ENCODE measurements around the gene TM4SF5. TPM values are rescaled to one million over a fixed set of nuclear protein-coding genes. Genes with fewer than 3 reads are reported as not detected.

TM4SF5 gene
- total and polyA plus RNA-seq, 10 of the 15 experiments (the other 5 are each of a cell fraction or from before 2014, with no cell fraction given) = 0.40 TPM; not detected in 9

DNA sequence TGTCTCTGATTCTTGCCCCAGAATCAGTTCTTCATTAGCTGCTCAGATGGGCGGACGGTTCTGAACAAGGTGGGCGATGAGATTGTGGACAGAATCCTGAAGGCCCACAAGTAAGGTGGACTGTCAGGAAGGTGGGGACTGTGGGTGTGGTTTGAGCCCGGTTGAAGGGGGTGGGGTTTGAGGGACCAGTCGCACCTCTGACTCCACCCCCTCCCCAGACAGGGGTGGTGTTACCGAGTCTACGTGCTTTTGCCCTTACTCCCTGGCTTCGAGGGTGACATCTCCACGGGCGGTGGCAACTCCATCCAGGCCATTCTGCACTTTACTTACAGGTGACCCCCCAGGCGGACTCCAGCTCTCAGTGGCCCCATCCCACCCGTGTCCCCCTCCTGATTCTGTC lies 46.6 kb downstream of the TM4SF5 start:
- CTCF ChIA-PET = no interaction called here
- FAIRE-seq = no peak
- no TSS peak for BruUV-seq (replicated peaks)

GRCh38 chr17:4822835-4823234 lies 51.1 kb downstream of the TM4SF5 start:
- no peak overlapping the region for H3K4me3 ChIP-seq
- H3K27ac ChIP-seq (ENCODE audit: control insufficient read depth, insufficient read depth) = no peak overlapping the region
- SMC1A ChIA-PET (ENCODE audit: uncharacterized antibody, unreplicated experiment) = no interaction called here
- WGBS (ENCODE audit: insufficient coverage, insufficient replicate concordance, low lambda C conversion rate, missing lambda C conversion rate) = 45% methylated on average over 3 of the region's 3 CpGs
- no peak for DNase-seq (ENCODE audit: low read depth, low spot score)
- H3K4me2 ChIP-seq (ENCODE audit: control insufficient read depth, insufficient read depth) = no peak overlapping the region
- H4K20me1 ChIP-seq (ENCODE audit: control insufficient read depth, insufficient read depth) = no peaks in the 10 kb centered on the region
- in situ Hi-C loops (cut with MboI) = no loop called here
- no peaks in the 10 kb centered on the region for H3K4me1 ChIP-seq (ENCODE audit: control insufficient read depth, insufficient read depth, low read length)
- BruUV-seq (replicated peaks) = no TSS peak
- RAD21 ChIA-PET (ENCODE audit: unreplicated experiment) = no interaction called here
- no peak overlapping the region for H2AFZ ChIP-seq (ENCODE audit: control insufficient read depth, low read depth, low read length)
- FAIRE-seq = no peak
- CTCF ChIA-PET = interaction anchor here (1.3 kb wide), 1 partner anchor 59 kb away, joined by 4 read pairs; no protein-coding TSS in a partner anchor
- POLR2A ChIA-PET = no interaction called here
- H3K36me3 ChIP-seq (ENCODE audit: control insufficient read depth in 2 of 2, insufficient read depth in 2 of 2, low read length in 1 of 2) = no peaks in the 10 kb centered on the region
- no peaks in the 10 kb centered on the region for H3K79me2 ChIP-seq (ENCODE audit: control insufficient read depth, insufficient read depth, low read length)
- no peaks in the 10 kb centered on the region for H3K9me3 ChIP-seq (replicated peaks; ENCODE audit: control insufficient read depth, insufficient read depth, low read length)
- no peaks in the 10 kb centered on the region for H3K27me3 ChIP-seq (replicated peaks in 1 of 2; ENCODE audit: control insufficient read depth in 2 of 2, insufficient read depth in 2 of 2, low read length in 1 of 2)
- H3K9ac ChIP-seq (ENCODE audit: control insufficient read depth, insufficient read depth, low read length) = no peak overlapping the region
- intact Hi-C loops (cut with micrococcal nuclease; ENCODE audit: unreplicated experiment) = no loop called here
- no peak for ATAC-seq
- no peak for TF ChIP-seq CUX1 (IDR thresholded peaks at IDR 0.05; ENCODE audit: insufficient replicate concordance, low read depth, low read length)
- no peak for TF ChIP-seq CBX5 (IDR thresholded peaks at IDR 0.05; ENCODE audit: low read depth)
- TF ChIP-seq, protein P1, sequence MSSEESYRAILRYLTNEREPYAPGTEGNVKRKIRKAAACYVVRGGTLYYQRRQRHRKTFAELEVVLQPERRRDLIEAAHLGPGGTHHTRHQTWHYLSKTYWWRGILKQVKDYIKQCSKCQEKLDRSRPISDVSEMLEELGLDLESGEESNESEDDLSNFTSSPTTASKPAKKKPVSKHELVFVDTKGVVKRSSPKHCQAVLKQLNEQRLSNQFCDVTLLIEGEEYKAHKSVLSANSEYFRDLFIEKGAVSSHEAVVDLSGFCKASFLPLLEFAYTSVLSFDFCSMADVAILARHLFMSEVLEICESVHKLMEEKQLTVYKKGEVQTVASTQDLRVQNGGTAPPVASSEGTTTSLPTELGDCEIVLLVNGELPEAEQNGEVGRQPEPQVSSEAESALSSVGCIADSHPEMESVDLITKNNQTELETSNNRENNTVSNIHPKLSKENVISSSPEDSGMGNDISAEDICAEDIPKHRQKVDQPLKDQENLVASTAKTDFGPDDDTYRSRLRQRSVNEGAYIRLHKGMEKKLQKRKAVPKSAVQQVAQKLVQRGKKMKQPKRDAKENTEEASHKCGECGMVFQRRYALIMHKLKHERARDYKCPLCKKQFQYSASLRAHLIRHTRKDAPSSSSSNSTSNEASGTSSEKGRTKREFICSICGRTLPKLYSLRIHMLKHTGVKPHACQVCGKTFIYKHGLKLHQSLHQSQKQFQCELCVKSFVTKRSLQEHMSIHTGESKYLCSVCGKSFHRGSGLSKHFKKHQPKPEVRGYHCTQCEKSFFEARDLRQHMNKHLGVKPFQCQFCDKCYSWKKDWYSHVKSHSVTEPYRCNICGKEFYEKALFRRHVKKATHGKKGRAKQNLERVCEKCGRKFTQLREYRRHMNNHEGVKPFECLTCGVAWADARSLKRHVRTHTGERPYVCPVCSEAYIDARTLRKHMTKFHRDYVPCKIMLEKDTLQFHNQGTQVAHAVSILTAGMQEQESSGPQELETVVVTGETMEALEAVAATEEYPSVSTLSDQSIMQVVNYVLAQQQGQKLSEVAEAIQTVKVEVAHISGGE (CRISPR knock-in tag; IDR thresholded peaks at IDR 0.05) = no peak
- TF ChIP-seq TBL1XR1 (IDR thresholded peaks at IDR 0.05; ENCODE audit: low read depth, low read length) = no peak
- no peak for TF ChIP-seq NR2C1 (IDR thresholded peaks at IDR 0.05)
- TF ChIP-seq, protein P2, sequence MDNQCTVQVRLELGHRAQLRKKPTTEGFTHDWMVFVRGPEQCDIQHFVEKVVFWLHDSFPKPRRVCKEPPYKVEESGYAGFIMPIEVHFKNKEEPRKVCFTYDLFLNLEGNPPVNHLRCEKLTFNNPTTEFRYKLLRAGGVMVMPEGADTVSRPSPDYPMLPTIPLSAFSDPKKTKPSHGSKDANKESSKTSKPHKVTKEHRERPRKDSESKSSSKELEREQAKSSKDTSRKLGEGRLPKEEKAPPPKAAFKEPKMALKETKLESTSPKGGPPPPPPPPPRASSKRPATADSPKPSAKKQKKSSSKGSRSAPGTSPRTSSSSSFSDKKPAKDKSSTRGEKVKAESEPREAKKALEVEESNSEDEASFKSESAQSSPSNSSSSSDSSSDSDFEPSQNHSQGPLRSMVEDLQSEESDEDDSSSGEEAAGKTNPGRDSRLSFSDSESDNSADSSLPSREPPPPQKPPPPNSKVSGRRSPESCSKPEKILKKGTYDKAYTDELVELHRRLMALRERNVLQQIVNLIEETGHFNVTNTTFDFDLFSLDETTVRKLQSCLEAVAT (IDR thresholded peaks at IDR 0.05) = no peak
- no peak for TF ChIP-seq KDM1A (IDR thresholded peaks at IDR 0.05; ENCODE audit: borderline replicate concordance)

More for the DNA sequence above, 46.6 kb downstream of the TM4SF5 start:
- in situ Hi-C loops (cut with MboI) (no loop called here), intact Hi-C loops (cut with micrococcal nuclease; ENCODE audit: unreplicated experiment) (no loop called here)
- Histone ChIP-seq H3K9ac (ENCODE audit: control insufficient read depth, insufficient read depth, low read length) (no peak overlapping the region), H3K4me2 (ENCODE audit: control insufficient read depth, insufficient read depth) (no peak overlapping the region), H4K20me1 (ENCODE audit: control insufficient read depth, insufficient read depth) (no peaks in the 10 kb centered on the region), H2AFZ (ENCODE audit: control insufficient read depth, low read depth, low read length) (no peak overlapping the region), H3K9me3 (replicated peaks; ENCODE audit: control insufficient read depth, insufficient read depth, low read length) (no peaks in the 10 kb centered on the region), H3K27me3 (replicated peaks in 1 of 2; ENCODE audit: control insufficient read depth in 2 of 2, insufficient read depth in 2 of 2, low read length in 1 of 2) (no peaks in the 10 kb centered on the region), H3K4me3 (no peak overlapping the region), H3K36me3 (ENCODE audit: control insufficient read depth in 2 of 2, insufficient read depth in 2 of 2, low read length in 1 of 2) (no peaks in the 10 kb centered on the region), H3K79me2 (ENCODE audit: control insufficient read depth, insufficient read depth, low read length) (no peaks in the 10 kb centered on the region), H3K27ac (ENCODE audit: control insufficient read depth, insufficient read depth) (no peak overlapping the region), H3K4me1 (ENCODE audit: control insufficient read depth, insufficient read depth, low read length) (no peaks in the 10 kb centered on the region)
- RAD21 ChIA-PET (ENCODE audit: unreplicated experiment) = no interaction called here
- POLR2A ChIA-PET = no interaction called here
- SMC1A ChIA-PET (ENCODE audit: uncharacterized antibody, unreplicated experiment) = no interaction called here
- TF ChIP-seq ZSCAN29 (IDR thresholded peaks at IDR 0.05) = no peak
- WGBS (ENCODE audit: insufficient coverage, insufficient replicate concordance, low lambda C conversion rate, missing lambda C conversion rate) = 65% methylated on average over 12 of the region's 12 CpGs
- DNase-seq (ENCODE audit: low read depth, low spot score) (no peak), ATAC-seq (no peak; the same call in 2 of the 3 replicates)

All from GM12878 (cell line).